Measurements from ENCODE around the gene ZNHIT2.
"Not testable (repeated sequence)": the region's sequence is repeated elsewhere in the genome, so short reads cannot be mapped to it uniquely, and the experiment has no call there.

ZNHIT2 gene

DNA sequence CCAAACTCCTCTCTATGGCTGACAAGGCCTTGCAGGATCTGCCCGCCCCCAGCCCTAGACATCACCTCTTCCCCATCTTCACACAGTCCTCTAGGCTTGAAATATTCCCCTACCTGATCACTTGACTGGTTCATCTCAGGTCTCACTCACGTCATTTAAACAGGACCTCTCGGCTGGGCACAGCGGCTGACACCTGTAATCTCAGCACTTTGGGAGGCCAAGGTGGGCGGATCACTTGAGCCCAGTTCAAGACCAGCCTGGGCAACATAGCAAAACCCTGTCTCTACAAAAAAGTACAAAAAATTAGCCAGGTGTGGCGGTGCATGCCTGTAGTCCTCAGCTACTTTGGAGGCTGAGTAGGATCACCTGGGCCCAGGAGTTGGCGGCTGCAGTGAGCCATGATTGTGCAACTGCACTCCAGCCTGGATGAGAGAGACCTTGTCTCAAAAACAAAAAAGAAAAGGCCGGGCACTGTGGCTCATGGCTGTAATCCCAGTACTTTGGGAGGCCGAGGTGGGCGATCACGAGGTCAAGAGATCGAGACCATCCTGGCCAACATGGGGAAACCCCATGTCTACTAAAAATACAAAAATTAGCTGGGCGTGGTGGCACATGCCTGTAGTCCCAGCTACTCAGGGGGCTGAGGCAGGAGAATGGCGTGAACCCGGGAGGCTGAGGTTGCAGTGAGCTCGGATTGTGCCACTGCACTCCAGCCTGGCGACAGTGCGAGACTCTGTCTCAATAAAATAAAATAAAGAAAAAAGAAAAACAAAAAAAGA, 1.6 kb upstream of the ZNHIT2 start:
- DNase-seq: not testable (repeated sequence)

DNA sequence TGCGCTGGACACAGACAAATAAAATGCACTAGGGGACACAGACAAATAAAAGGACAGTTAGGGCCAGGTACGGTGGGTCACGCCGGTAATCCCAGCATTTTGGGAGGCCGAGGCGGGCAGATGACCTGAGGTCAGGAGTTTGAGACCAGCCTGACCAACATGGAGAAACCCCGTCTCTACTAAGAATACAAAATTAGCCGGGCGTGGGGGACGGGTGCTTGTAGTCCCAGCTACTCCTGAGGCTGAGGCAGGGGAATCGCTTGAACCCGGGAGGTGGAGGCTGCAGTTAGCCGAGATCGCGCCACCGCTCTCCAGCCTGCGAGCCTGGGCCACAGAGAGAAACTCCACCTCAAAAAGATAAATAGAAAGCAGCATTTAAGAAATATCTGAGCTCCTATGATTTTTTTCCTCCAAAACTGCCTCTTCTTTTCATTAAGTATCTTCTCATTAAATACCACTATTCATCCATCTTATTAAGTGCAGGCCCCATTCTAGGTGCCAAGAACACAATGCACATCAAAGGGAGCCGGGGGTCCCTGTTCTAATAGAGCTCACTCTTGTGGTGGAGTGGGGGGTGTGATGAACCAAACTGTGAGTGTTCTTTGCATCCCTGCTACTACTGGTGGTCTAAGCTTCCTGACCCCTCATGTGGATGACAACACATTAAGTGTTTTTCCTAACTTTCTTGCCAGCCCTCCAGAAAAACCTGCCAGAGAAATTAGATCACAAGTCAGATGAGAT, 766 bp upstream of the ZNHIT2 start:
- DNase-seq: no peak

DNA sequence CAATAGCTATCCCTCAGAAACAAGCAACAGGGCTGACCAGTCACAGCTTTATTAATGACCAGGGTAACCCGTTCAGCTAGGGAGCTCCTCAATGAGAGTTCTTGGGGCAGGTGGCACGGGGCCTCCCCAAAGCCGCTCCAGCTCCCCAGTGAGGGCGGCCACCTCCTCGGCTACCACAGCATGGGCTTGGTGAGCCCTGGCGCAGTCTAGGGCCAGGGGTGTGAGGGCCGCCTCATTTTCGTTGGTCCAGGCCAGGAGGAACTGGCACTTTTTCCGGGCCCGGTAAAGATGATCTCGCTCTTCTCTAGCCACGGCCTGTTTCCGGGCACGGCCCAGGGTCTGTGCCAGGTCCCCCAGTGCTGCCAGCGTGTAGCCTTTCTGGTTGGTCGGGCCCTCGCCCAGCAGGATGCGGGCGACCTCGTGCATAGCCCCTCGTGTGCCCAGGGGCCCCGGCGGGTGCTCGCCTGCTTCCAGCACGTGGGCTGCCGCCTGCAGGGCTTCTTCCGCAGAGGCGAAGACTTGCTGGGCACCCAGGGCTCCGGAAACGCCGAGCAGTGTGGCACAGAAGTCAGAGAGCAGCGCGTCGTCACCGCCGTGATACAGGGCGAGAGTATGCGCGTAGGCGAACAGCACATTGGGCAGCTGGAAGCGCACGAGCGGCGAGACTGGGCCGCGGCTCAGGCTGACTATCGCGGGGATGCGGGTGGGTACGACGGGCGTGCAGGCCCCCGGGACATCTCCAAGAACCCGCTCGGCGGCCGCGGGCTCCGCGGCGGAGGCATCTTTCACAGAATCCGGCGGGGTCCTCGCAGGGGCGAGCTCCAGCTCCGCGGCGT, 913 bp downstream of the ZNHIT2 start:
- peak; percentile 60 to 65 for DNase-seq

DNA sequence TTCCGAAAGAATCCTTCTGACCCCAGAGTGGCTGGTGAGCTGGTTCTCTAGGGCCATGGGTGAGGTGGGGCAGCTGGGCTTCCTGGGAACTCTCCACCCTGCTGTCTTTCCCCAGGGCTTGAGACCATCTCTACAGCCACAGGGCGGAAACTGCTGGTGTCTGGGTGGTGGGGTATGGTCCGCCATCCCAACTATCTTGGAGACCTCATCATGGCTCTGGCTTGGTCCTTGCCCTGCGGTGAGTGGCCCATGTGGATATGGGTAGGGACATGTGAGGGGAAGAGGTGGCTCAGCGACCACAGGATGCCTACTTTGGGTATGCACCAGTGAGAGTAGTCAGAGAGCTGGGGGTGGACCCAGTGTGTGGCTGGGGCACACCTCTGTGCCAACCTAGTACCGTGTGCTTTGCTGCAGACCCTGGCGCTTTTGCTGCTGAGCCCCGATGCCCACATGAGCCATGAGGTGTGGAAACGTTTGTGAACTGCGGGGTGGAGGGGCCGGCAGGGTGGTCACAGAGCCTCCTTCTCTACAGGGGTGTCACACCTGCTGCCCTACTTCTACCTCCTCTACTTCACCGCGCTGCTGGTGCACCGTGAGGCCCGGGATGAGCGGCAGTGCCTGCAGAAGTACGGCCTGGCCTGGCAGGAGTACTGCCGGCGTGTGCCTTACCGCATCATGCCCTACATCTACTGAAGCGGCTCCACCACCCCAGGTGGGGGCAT, 2.0 kb downstream of the ZNHIT2 start:
- no peak for DNase-seq

DNA sequence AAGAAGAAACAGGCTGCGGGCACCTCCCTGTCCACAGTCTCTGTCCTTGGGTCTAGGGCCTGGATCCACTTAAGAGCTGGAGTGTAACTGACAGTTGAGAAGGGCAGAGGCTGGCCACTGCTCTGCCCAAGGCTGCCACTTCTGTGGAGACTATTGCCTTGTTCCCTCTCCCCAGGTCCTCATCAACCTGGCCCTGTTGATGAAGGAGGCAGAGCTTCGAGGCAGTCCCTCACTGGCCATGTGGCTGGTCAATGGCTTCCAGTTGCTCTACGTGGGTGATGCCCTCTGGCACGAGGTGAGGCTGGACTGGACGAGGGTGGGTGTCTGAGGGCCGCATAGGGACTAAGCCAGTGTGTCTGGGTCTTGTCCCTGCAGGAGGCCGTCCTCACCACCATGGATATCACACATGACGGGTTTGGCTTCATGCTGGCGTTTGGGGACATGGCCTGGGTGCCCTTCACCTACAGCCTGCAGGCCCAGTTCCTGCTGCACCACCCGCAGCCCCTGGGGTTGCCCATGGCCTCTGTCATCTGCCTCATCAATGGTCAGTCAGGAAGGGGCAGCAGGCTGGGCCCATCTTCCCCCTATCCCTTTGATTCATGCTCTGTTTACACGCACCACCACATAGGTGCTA, 2.8 kb downstream of the ZNHIT2 start:
- no peak for DNase-seq

DNA sequence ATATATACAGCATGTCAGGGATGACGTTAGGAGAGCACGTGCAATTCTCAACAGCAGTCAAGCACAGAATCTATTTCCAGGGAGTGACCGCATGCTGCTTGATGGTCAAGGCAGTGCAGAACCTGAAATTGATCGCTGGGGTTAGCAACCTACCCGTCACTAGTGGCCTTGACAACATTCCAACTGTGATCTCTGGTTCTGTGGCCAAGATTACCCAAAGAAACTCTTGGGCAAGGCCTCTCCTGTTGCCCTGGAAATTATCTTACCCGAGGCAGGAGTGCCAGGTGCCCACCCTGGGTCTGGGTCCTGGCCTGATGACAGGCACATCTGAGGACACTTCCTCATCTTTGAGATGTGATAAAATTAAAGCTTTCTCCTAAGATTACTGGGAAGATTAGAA, 3.7 kb downstream of the ZNHIT2 start:
- DNase-seq: no peak

DNA sequence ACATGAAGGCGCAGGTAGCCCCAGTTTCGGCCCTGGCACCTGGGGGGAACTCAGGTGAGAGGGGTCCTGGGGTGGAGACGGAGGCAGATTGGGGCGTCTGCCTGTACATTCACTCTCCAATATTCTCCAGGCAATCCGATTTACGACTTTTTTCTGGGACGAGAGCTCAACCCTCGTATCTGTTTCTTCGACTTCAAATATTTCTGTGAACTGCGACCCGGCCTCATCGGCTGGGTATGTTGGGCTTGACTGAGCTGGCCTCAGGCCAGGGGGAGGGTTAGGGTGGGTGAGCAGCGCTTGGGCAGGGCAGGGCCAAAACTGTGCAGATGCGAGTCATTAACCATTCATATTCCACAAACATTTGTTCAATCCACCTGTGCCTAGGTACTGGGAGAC, 4.1 kb downstream of the ZNHIT2 start:
- DNase-seq: no peak

DNA sequence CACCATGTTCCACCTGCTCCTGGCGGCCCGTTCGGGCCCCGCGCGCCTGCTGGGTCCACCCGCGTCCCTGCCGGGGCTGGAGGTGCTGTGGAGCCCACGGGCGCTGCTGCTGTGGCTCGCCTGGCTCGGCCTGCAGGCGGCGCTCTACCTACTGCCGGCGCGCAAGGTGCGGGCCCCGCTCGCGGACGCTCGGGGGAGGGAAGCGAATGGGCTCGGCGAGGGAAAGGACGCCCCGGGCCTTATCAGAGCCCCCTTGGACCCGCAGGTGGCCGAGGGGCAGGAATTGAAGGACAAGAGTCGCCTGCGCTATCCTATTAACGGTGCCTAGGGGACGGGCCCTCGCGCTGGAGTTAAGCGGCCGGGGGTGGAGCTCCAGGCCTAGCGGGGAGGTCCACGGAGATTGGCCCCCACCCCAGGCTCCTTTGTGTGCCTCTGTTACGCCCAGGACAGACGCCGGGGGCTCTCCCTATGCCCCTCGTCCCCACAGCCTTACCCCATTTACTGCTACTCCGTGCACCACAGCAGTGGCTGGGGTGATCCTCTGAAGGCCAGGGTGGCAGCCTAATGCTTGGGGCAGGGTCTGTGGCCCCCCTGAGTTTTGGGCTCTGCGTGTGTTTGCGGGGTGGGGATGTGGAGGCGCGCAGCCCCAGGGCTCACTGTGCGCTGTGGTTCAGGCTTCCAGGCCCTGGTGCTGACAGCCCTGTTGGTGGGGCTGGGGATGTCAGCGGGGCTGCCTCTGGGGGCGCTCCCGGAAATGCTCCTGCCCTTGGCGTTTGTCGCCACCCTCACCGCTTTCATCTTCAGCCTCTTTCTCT, 4.7 kb downstream of the ZNHIT2 start:
- peak; percentile 70 to 72 for DNase-seq

DNA sequence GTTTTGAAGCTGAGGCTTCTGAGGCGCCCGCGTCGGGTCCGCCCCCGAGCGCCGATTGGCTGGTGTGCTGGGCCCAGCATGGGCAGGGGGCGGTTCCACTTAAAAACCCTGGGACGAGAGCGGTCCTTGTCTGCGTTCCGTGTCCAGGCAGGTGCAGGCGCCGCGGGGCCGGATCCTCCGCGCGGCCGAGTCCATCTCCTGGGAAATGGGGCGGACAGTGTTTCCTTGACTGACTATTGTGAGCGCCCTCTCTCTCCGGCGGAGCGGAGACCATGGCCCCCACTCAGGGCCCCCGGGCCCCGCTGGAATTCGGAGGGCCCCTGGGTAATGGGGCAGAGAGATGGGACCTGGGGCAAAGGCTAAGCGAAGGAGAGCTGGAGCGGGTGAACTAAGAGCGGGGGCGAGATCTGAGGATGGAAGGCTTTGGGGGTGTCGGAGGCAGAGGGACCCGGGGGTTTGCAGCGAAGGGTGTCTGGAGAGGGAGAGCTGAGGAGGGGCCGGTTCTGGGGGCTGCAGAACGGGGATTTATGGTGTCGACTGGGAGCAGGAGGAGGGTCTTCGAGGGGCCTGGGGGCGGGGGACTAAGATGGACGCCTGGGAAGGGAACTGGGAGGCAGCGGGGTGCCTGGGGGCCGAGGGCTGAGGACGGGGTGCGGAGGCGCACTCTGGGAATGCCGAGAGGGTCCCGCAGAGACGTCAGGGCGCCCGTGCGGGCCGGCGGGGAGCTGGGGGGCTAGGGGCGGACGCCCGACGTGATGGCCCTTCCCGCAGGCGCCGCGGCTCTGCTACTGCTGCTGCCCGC, 5.6 kb downstream of the ZNHIT2 start, which contains the start of gene TM7SF2:
TSS of gene TM7SF2 (plus strand) at position 129 of the 802 bp plus-strand sequence. CDS start at position 273, 144 bp downstream.
- DNase-seq: peak; percentile 94 to 95

DNA sequence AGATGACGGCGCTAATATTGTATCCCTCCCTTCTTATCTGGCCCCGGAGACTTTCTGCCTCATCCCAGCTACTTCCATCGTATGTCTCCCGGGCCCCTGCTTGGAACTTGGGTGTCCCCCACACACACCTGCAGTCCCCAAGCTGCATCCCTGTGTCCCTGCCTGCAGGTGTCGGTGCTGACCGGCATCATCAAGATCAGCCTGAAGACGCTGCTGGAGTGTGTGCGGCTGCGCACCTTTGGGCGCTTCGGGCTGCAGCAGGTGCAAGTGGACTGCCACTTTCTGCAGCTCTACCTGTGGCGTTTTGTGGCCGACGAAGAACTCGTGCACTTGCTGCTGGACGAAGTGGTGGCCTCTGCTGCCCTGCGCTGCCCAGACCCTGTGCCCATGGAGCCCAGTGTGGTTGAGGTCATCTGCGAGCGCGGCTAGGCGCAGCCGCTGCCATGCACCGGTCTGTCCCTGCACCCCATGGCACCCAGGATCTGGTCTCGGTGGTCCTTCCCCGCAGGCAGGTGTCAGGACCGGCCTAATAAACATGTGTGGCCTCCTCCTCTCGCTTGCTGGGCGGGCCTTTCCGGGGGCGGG, 6.2 kb downstream of the ZNHIT2 start:
- DNase-seq: no peak

DNA sequence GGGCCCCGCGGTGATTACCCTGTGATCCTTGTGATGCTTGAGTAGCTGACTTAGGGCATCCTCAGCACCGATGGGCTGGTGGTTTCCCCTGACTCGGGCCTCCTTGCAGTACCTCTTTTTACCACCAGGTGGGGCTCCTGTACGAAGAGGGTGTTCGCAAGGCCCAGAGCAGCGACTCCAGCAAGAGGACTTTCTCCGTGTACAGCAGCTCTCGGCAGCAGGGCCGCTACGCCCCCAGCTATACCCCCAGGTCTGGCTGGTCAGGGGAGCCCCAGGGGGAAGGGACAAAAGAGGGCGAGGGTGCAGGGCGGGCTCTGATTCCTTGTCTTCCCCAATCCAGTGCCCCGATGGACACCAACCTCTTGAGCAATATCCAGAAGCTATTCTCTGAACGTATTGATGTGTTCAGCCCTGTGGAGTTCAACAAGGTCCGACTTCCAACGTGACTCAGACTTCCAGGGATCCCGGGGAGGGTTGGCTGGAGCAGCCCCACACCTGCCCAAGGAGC, 7.1 kb downstream of the ZNHIT2 start:
- peak; percentile 84 to 99 for DNase-seq

DNA sequence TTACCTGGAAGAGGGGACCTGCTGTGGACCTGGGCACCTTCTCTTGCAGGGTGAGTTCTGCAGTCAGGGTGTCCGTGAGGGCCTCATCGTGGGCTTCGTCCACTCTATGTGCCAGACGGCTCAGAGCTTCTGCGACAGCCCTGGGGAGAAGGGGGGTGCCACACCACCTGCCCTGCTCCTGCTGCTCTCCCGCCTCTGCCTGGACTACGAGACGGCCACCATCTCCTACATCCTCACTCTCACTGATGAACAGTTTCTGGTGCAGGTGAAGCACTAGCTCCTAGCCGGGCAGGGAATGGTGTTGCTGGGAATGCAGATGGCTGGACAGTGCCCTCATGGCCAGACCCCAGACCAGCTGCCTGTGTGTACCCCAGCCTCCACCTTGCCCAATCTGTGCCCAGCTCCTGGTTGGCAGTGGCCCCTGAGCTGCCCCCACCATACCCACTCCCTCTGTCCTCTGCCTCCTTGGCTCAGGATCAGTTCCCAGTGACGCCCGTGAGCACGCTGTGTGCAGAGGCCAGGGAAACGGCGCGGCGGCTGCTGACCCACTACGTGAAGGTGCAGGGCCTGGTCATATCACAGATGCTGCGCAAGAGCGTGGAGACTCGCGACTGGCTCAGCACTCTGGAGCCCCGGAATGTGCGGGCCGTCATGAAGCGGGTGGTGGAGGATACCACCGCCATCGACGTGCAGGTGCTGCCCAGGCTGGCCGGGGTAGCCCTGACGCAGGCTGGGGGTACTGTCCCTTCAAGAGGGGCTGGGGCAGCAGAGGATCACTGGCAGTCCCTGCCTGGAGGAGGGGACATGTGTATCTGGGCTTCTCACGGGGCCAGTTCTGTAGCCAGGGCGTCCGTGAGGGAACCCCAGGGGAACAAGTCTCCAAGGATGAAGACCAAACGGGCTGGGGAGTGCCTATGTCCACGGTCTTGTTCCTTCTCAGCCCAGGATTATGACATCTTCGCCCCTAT, 8.0 kb downstream of the ZNHIT2 start:
- DNase-seq: no peak

DNA sequence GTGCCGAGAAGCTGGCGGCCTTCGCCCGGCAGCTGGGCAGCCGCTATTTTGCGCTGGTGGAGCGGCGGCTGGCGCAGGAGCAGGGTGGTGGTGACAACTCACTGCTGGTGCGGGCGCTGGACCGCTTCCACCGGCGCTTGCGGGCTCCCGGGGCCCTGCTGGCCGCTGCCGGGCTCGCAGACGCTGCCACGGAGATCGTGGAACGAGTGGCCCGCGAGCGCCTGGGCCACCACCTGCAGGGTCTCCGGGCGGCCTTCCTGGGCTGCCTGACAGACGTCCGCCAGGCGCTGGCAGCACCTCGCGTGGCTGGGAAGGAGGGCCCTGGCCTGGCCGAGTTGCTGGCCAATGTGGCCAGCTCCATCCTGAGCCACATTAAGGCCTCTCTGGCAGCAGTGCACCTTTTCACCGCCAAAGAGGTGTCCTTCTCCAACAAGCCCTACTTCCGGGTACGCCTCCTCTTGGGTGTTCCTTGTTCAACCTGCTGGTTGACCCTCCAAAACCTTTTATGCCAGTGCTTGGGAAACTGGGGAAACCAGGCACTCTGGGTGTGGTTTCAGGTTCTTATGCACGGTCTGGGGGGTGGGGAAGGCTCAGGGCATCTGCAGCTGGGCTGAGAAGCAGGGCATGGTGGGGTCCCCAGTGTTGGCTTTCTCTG, 8.9 kb downstream of the ZNHIT2 start:
- DNase-seq: no peak

DNA sequence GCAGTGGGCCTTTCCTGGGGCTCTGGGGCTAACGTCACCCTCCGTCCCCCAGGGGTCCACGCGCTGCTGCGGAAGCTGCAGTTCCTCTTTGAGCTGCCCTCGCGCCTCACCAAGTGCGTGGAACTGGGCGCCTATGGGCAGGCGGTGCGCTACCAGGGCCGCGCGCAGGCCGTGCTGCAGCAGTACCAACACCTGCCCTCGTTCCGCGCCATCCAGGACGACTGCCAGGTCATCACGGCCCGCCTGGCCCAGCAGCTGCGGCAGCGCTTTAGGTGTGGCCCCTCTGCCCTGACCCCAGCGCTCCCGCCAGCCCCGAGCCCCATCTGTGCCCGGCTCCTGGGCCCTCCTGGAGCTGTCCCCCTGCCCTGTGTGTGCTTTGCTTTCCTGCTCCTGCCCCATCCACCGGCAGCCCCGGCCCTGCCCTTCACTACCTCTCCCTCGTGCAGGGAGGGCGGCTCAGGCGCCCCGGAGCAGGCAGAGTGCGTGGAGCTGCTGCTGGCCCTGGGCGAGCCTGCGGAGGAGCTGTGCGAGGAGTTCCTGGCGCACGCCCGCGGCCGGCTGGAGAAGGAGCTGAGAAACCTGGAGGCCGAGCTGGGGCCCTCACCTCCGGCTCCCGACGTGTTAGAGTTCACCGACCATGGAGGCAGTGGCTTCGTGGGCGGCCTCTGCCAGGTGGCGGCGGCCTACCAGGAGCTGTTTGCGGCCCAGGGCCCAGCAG, 9.6 kb downstream of the ZNHIT2 start:
- DNase-seq: no peak

DNA sequence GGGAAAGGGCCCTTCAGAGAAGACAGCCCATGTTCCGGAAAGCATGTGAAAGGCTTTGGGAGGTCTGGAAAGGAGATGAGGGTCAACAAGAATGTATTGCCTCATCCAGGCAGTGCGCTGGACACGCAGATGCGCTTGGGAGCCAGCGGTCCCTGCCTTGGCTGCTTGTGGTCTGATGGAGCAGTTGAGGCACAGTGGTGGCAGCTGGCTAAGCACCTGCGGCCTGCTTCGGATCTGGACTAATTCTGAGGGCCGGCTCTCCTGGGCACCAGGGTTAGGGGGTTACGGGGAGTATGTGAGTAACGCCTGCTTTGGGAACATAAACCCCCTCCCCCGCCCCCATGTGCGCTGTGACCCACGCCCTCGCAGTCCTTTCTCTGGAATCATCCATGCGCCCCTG, 10.4 kb downstream of the ZNHIT2 start:
- DNase-seq: no peak

DNA sequence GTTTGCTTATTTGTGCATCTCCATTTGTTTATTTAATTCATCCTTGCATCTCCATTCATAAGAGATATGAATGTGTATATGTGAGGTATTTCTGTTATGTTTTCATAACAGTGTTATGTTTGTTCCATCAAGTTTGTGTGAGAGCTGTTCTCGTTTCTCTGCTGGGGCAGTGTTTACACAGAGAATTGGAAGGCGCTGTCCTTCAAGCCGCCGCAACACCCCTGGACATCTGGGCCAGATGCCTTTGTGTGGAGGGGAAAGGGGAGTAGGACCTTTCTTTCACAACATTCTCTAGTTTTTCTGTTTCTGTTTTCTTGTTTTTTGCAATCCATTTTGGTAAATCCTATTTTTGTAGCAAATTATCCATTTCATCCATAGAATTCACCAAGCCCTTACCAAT, 12.9 kb downstream of the ZNHIT2 start:
- DNase-seq: no peak

DNA sequence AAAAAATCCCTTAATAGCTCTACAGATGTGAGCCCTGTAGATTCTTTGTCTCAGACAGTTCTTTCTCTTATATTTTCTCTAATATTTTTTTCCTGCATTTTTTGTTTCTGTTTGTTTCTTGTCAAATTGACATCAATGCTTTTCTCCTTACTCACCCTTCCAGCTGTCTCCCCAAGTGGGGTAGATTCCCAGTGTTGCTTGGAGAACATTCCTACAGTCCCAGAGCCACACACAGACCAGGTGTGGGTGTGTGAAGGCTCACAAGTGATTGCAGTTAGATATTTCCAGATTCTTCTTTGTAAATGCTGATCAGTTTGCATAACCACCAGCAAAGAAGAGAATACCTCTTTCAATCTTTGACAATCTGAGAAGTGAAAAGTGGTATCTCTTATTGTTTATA, 14.0 kb downstream of the ZNHIT2 start:
- no peak for DNase-seq

Data from activated CD4-positive, alpha-beta T cell treated with anti-CD3 and anti-CD28 coated beads for 4 hours (primary cell).